Hepatocyte (in vitro differentiated cells): ENCODE data around the gene SOD2. TPM values are rescaled to one million over a fixed set of nuclear protein-coding genes. Genes with fewer than 3 reads are reported as not detected.
"Not testable (repeated sequence)": the region's sequence is repeated elsewhere in the genome, so short reads cannot be mapped to it uniquely, and the experiment has no call there.

ENCODE experiments used
- DNase-seq: peaks from one replicate; pipeline ENCODE4 v3.0.0-alpha.2; 2016; ENCODE audit warnings: low spot score
- H2AFZ ChIP-seq: fragments of 200-600 bp; sonication (generic); 2 replicates; pipeline ENCODE4 v1.6.0; 2016; ENCODE audit warnings: antibody characterized with exemption, mild to moderate bottlenecking
- H3K27ac ChIP-seq: fragments of 200-600 bp; sonication (generic); 2 replicates; pipeline ENCODE4 v1.5.1; 2016; ENCODE audit warnings: mild to moderate bottlenecking
- H3K27me3 ChIP-seq: fragments of 200-600 bp; sonication (generic); 2 replicates; pipeline ENCODE4 v1.6.1; 2016
- H3K36me3 ChIP-seq: fragments of 200-600 bp; sonication (generic); replicated peaks from 2 replicates; pipeline ENCODE4 v1.5.1; 2016; ENCODE audit warnings: low read depth; ENCODE audit not compliant: insufficient read depth
- H3K4me1 ChIP-seq: fragments of 200-600 bp; sonication (generic); 2 replicates; pipeline ENCODE4 v1.5.1; 2016; ENCODE audit warnings: mild to moderate bottlenecking, moderate library complexity; ENCODE audit not compliant: insufficient read depth
- H3K4me2 ChIP-seq: fragments of 200-600 bp; sonication (generic); 2 replicates; pipeline ENCODE4 v1.6.0; 2016
- H3K4me3 ChIP-seq: fragments of 200-600 bp; sonication (generic); 2 replicates; pipeline ENCODE4 v1.5.1; 2016; ENCODE audit warnings: mild to moderate bottlenecking
- H3K79me2 ChIP-seq: fragments of 200-600 bp; sonication (generic); 2 replicates; pipeline ENCODE4 v1.6.0; 2017; ENCODE audit warnings: mild to moderate bottlenecking
- H3K9me2 ChIP-seq: fragments of 200-600 bp; sonication (generic); replicated peaks from 2 replicates; pipeline ENCODE4 v1.6.0; 2017; ENCODE audit warnings: mild to moderate bottlenecking; ENCODE audit not compliant: insufficient read depth
- H3K9me3 ChIP-seq: fragments of 200-600 bp; sonication (generic); 2 replicates; pipeline ENCODE4 v1.5.1; 2016; ENCODE audit warnings: low read depth, mild to moderate bottlenecking
- H4K20me1 ChIP-seq: fragments of 200-600 bp; sonication (generic); 2 replicates; pipeline ENCODE4 v1.6.0; 2016; ENCODE audit warnings: mild to moderate bottlenecking; ENCODE audit not compliant: insufficient read depth, poor library complexity, severe bottlenecking
- EZH2 ChIP-seq: fragments of 200-600 bp; sonication (generic); IDR thresholded peaks from 2 replicates; pipeline ENCODE4 v1.6.1; 2016; ENCODE audit warnings: antibody characterized with exemption, mild to moderate bottlenecking, borderline replicate concordance
- EZH2phosphoT487 ChIP-seq: fragments of 200-600 bp; sonication (generic); IDR thresholded peaks from one replicate; pipeline ENCODE4 v1.6.1; 2018; ENCODE audit warnings: antibody characterized with exemption, mild to moderate bottlenecking, low read depth, moderate library complexity; ENCODE audit not compliant: unreplicated experiment, severe bottlenecking
- WGBS: methylation state at CpG from one replicate; pipeline ENCODE4 v1.1.6; 2016; ENCODE audit warnings: low lambda C conversion rate; ENCODE audit errors: missing lambda C conversion rate; 5-methylcytosine and 5-hydroxymethylcytosine counted together
- polyA plus RNA-seq: library from polyadenylated mRNA; unstranded; fragments of >200 nt; fragmentation: Nextera tagmentation; extraction: Ambion mirVana; gene quantifications from 2 replicates; pipeline ENCODE4 v1.2.1, GENCODE V29; 2016
- total RNA-seq: library from RNA; depleted of rRNA; stranded (reverse); fragments of >200 nt; gene quantifications from 2 replicates; pipeline ENCODE4 v1.2.3, GENCODE V29; 2014
- TF ChIP-seq, protein P1 (sequence below): fragments of 200-600 bp; sonication (generic); IDR thresholded peaks from 2 replicates; pipeline ENCODE4 v1.5.1; 2016; ENCODE audit warnings: antibody characterized with exemption, mild to moderate bottlenecking; ENCODE audit not compliant: poor library complexity

SOD2 gene
- total and polyA plus RNA-seq, 2 experiments from 2014 or later = 138 to 264 TPM

DNA sequence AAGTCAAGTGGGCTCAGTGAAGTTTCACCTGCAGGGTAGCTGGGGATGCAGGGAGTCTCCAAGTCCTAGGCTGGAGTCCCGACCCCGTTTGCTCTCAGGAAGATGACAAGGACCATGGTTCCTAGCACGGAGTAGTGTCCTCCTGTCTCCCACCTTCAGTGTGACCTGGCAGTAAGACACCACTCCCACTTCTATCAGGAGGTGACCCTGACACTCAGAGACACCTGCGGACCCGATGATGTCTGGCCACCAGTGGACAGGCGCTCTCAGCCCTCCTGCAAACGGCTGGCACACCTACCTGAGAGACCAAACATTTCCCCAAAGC is 1.1 kb downstream of the SOD2 start:
- 45% methylated on average over 7 of the region's 7 CpGs for WGBS
- Histone ChIP-seq H3K27me3 (no peaks in the 10 kb centered on the region), H3K27ac (peak overlapping the region; percentile 99), H4K20me1 (no peaks in the 10 kb centered on the region), H2AFZ (no peak overlapping the region), H3K36me3 (no peaks in the 10 kb centered on the region), H3K4me2 (peak overlapping the region; percentile 90), H3K4me3 (peak overlapping the region; percentile 94), H3K4me1 (peaks cover 10% of the 10 kb centered on the region), H3K9me3 (no peaks in the 10 kb centered on the region), H3K9me2 (no peaks in the 10 kb centered on the region), H3K79me2 (peaks cover 57% of the 10 kb centered on the region)
- DNase-seq = no peak
- TF ChIP-seq EZH2phosphoT487 (no peak), EZH2 (no peak)
- TF ChIP-seq, protein P1, sequence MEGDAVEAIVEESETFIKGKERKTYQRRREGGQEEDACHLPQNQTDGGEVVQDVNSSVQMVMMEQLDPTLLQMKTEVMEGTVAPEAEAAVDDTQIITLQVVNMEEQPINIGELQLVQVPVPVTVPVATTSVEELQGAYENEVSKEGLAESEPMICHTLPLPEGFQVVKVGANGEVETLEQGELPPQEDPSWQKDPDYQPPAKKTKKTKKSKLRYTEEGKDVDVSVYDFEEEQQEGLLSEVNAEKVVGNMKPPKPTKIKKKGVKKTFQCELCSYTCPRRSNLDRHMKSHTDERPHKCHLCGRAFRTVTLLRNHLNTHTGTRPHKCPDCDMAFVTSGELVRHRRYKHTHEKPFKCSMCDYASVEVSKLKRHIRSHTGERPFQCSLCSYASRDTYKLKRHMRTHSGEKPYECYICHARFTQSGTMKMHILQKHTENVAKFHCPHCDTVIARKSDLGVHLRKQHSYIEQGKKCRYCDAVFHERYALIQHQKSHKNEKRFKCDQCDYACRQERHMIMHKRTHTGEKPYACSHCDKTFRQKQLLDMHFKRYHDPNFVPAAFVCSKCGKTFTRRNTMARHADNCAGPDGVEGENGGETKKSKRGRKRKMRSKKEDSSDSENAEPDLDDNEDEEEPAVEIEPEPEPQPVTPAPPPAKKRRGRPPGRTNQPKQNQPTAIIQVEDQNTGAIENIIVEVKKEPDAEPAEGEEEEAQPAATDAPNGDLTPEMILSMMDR = no peak

DNA sequence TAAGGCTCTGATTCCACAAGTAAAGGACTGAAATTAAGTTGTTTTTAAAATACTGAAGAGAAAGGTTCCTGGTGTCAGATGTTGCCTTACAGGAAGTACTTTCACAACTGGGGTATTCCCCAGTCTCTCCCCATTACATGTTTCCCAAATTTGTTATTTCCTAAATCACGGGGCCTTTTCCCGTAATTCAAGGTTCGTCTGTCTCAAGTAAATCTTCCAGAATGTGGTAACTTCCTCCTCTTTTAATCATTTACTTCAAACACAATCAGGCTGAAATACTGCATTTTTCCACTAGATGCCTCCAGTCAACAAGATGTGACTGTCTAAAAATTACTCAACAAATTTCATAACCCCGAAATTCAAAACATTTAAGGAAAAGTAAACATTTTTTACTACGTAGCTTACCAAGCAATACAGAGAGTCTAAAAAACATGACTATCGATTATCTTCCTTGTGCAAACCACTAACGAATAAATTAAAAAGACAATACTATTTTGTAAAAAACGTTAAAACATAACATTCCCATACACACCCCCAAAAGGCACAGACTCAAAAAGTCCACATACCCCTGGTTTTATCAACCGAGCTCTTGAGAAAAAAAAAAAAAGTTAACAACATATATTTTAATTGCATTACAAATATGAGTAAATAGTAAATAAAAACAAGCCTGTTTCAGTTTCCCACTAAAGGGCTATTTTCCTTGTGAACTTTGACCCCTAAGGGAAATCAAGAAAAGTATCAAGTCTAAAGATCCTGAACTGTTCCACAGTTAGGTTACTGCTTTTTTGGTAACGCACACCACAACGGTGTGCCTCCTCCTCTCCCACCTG is 1.7 kb downstream of the SOD2 start:
- Histone ChIP-seq H3K9me3 (no peaks in the 10 kb centered on the region), H3K4me2 (peak overlapping the region; percentile 90), H2AFZ (no peak overlapping the region), H3K27me3 (no peaks in the 10 kb centered on the region), H3K27ac (peak overlapping the region; percentile 99), H3K4me1 (peaks cover 10% of the 10 kb centered on the region), H3K36me3 (no peaks in the 10 kb centered on the region), H3K79me2 (peaks cover 59% of the 10 kb centered on the region), H3K9me2 (no peaks in the 10 kb centered on the region), H3K4me3 (peak overlapping the region; percentile 94), H4K20me1 (no peaks in the 10 kb centered on the region)
- DNase-seq = peak; percentile 80
- WGBS = 26% methylated on average over 11 of the region's 11 CpGs
- TF ChIP-seq EZH2phosphoT487 = no peak
- TF ChIP-seq EZH2 = no peak
- TF ChIP-seq, protein P1 = peak; percentile 73

DNA sequence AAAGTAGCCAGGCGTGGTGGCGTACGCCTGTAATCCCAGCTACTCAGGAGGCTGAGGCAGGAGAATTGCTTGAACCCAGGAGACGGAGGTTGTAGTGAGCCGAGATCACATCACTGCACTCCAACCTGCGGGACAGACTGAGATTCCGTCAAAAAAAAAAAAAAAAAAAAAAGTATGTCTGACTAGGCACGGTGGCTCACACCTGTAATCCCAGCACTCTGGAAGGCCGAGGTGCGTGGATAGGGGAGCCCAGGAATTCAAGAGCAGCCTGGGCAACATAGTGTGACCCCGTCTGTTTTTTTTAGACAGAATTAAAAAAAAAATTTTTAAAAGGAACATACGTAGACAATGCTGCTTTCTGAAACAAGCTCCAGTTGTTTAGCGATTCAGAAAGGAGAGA is 2.9 kb downstream of the SOD2 start:
- not testable (repeated sequence) for H3K4me3 ChIP-seq, H3K27ac ChIP-seq, H3K9me2 ChIP-seq, H4K20me1 ChIP-seq, H2AFZ ChIP-seq, DNase-seq, H3K9me3 ChIP-seq, H3K27me3 ChIP-seq, H3K36me3 ChIP-seq
- WGBS = 95% methylated on average over 13 of the region's 13 CpGs
- peaks cover 62% of the 10 kb centered on the region for H3K79me2 ChIP-seq
- H3K4me1 ChIP-seq = peaks cover 10% of the 10 kb centered on the region
- peak overlapping the region; percentile 90 for H3K4me2 ChIP-seq

DNA sequence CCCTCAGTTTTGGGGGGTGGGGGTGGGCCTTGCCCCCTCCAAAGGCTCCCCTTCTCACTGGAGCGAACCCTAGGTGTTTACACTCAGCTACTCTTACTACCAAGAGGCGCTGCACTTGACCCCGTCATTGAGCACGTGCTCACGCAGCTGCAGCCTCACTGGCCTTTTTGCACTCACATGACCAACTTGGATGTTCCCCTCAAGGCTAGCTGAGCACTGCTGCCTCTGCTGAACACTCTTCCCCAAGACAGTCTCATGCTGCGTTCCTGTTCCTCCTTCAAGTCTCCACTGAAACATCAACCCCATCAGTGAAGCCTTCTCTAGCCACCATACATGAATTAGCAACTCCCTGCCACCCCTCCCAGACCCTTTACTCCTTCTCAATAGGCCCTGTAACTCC is 4.0 kb downstream of the SOD2 start:
- no peak overlapping the region for H2AFZ ChIP-seq
- H3K27ac ChIP-seq = no peak overlapping the region
- 95% methylated on average over 6 of the region's 6 CpGs for WGBS

More for the DNA sequence above, 4.0 kb downstream of the SOD2 start:
- TF ChIP-seq EZH2phosphoT487 = no peak
- TF ChIP-seq, protein P1 = no peak
- TF ChIP-seq EZH2 = no peak
- Histone ChIP-seq H3K4me3 (no peak overlapping the region), H3K79me2 (peaks cover 58% of the 10 kb centered on the region), H3K4me2 (no peak overlapping the region), H3K27me3 (no peaks in the 10 kb centered on the region), H3K9me2 (no peaks in the 10 kb centered on the region), H3K4me1 (peaks cover 4% of the 10 kb centered on the region), H4K20me1 (no peaks in the 10 kb centered on the region), H3K9me3 (no peaks in the 10 kb centered on the region), H3K36me3 (no peaks in the 10 kb centered on the region)
- DNase-seq = no peak
